ENCODE measurements around the gene GLIS2. TPM values are rescaled to one million over a fixed set of nuclear protein-coding genes. Genes with fewer than 3 reads are reported as not detected.
"Not testable (repeated sequence)": the region's sequence is repeated elsewhere in the genome, so short reads cannot be mapped to it uniquely, and the experiment has no call there.

Gene GLIS2
- total RNA-seq, 2 donors from 2014 or later = 1.3 to 1.7 TPM

DNA sequence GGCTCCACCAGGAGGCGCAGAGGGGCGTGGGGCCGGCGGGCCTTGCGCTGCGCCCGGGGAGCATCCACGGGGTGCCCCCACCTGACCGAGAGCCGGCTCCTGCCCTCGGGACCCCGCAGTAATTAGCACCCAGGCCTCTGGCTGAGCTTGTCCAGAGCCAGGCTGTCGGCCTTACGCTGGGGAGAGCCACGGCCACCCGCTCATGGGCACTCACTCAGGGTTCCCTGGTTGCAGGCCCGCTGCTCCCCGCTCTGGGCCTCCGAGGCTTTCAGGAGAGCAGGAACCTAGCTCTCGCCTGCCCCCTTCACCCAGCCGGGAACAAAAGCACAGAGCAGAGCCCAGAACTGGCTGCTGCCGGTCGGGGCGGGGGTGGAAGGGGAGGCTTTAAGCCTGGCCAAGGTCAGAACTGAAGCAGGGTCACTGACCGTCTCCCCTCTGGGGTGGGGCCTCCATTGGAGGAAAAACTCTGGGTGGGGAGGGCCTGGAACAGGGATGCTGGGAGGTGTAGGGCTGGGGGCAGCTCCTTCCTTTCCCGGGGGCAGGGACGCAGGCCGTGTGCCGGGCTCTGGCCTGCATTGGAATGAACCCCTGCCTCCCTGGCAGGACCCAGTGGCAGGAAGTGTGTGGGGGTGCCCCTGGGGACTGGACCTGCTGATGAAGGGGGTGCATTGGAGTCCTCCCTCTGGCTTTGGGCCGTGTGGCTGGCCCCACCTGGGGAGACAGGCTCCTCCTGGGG, 12.3 kb downstream of the GLIS2 start:
- ATAC-seq (replicated peaks in 1 of 2) (peak; percentile 71 to 75), DNase-seq (peak; percentile 64 to 67)
- Mint-ChIP-seq H3K4me3 (peak overlapping the region; percentile 57 to 73), H3K27me3 (ENCODE audit: low read depth) (no peaks in the 10 kb centered on the region), H3K36me3 (ENCODE audit: insufficient read depth in 2 of 2) (no peaks in the 10 kb centered on the region), H3K27ac (no peak overlapping the region), H3K4me1 (ENCODE audit: low read depth) (no peaks in the 10 kb centered on the region), H3K9me3 (no peaks in the 10 kb centered on the region)

DNA sequence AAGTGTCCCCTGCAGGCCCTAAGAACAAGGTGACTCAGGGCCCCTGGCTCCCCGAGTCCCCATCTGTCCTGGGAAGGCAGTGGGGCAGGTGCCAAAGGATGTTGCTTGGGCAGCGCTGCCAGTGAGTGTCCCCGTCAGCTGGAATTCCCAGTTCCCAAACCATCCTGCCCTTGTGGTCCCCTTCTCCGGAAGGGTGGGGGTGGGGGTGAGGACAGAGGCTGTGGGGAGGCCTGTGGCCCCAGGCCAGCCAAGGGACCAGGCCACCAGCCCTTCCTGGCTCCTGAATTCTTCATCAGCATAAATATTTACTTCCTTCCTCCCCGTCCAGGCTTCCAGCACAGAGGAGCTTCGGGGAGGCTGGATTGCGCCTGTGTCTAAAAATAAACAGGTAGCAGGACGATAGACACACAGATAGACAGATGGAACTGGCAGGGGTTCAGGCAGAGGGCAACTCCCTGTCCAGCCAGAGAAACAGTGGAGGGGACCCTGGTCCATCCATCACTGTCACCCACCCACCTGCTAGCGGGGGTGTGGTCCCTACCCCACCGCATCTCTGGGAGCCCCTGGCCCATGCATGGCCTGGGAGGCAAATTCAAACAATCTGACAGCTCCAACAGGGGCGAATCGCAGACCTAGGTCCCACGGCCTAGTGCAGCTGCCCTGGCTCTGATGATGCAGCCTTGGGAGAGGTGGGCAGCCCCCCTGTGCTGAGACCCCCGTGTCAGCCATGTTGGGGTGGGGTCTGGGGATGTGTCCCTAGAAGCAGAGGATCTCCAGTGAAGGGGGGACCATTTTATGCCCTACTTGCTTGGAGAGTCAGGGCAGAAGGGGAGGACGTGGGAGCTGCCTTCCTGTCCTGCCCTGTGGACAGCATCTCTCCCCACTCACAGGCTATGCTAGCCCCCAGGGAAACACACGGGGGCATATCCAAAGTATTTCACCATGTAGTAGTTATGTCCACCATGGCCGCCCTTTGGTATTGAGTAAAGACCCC, 13.2 kb downstream of the GLIS2 start:
- Mint-ChIP-seq H3K27ac (no peak overlapping the region), H3K4me3 (no peak overlapping the region), H3K4me1 (ENCODE audit: low read depth) (no peaks in the 10 kb centered on the region), H3K27me3 (ENCODE audit: low read depth) (no peaks in the 10 kb centered on the region), H3K36me3 (ENCODE audit: insufficient read depth in 2 of 2) (no peaks in the 10 kb centered on the region), H3K9me3 (no peaks in the 10 kb centered on the region)
- ATAC-seq (replicated peaks in 1 of 2) = no peak
- no peak for DNase-seq

- Mint-ChIP-seq H3K4me1 (ENCODE audit: low read depth) (no peaks in the 10 kb centered on the region), H3K4me3 (no peak overlapping the region), H3K9me3 (no peaks in the 10 kb centered on the region), H3K27me3 (ENCODE audit: low read depth) (no peaks in the 10 kb centered on the region), H3K27ac (no peak overlapping the region), H3K36me3 (ENCODE audit: insufficient read depth in 2 of 2) (no peaks in the 10 kb centered on the region)
- DNase-seq (peak; percentile 84 to 86), ATAC-seq (replicated peaks in 1 of 2) (peak; percentile 78 to 81)
These were observed 14.5 kb downstream of the GLIS2 start for GRCh38 chr16:4330277-4330874.

GRCh38 chr16:4332083-4332482, 16.2 kb downstream of the GLIS2 start:
- ATAC-seq (replicated peaks in 1 of 2) = no peak
- H3K27ac Mint-ChIP-seq = no peak overlapping the region

DNA sequence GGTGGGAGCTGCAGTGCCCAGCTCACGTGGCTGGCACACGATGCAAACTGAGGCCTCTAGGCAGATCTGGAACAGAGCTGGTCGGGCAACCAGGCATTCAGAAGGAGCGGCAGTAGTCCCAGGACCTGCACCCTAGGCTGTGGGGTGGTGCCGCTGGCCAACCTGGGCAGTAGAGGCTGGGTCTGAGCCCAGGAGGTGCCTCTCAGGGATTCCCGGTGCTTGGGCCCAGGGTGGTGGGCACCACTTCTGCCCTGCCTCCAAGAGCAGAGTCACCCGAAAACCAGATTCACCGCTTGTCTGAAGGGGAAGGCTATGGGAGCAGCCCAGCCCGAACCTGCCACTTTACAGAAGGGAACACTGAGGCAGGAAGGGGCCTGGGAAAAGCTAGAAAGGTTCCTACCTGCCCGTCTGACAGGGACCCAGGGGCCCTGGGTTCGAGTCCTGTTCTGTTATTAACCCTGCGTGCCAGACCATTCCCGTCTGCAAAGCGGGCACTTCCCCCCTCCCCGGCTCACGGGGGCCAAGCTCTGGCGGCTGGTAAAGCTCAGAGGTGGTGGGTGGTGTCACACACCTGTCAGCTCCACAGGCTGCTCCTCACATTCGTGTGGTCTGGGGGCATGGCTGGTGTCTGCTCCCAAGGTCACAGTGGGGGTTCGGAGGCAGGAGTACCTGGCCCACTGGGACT, 16.9 kb downstream of the GLIS2 start:
- Mint-ChIP-seq H3K27me3 (ENCODE audit: low read depth) (no peaks in the 10 kb centered on the region), H3K9me3 (no peaks in the 10 kb centered on the region), H3K36me3 (ENCODE audit: insufficient read depth in 2 of 2) (no peaks in the 10 kb centered on the region), H3K4me3 (no peak overlapping the region), H3K4me1 (ENCODE audit: low read depth) (no peaks in the 10 kb centered on the region), H3K27ac (no peak overlapping the region)
- no peak for ATAC-seq (replicated peaks in 1 of 2)
- DNase-seq = no peak

More at GRCh38 chr16:4332083-4332482, 16.2 kb downstream of the GLIS2 start:
- H3K27me3 Mint-ChIP-seq (ENCODE audit: low read depth) = no peaks in the 10 kb centered on the region
- no peak for DNase-seq
- H3K36me3 Mint-ChIP-seq (ENCODE audit: insufficient read depth in 2 of 2) = no peaks in the 10 kb centered on the region
- H3K9me3 Mint-ChIP-seq = no peaks in the 10 kb centered on the region
- no peak overlapping the region for H3K4me3 Mint-ChIP-seq
- H3K4me1 Mint-ChIP-seq (ENCODE audit: low read depth) = no peaks in the 10 kb centered on the region

- H3K4me1 Mint-ChIP-seq (ENCODE audit: low read depth) = no peaks in the 10 kb centered on the region
- ATAC-seq (replicated peaks in 1 of 2) (no peak), DNase-seq (no peak)
- H3K36me3 Mint-ChIP-seq (ENCODE audit: insufficient read depth in 2 of 2) = no peaks in the 10 kb centered on the region
- H3K27ac Mint-ChIP-seq = no peak overlapping the region
- no peak overlapping the region for H3K4me3 Mint-ChIP-seq
- no peaks in the 10 kb centered on the region for H3K9me3 Mint-ChIP-seq
- H3K27me3 Mint-ChIP-seq (ENCODE audit: low read depth) = no peaks in the 10 kb centered on the region
These were observed 17.4 kb downstream of the GLIS2 start for GRCh38 chr16:4333308-4333638.

DNA sequence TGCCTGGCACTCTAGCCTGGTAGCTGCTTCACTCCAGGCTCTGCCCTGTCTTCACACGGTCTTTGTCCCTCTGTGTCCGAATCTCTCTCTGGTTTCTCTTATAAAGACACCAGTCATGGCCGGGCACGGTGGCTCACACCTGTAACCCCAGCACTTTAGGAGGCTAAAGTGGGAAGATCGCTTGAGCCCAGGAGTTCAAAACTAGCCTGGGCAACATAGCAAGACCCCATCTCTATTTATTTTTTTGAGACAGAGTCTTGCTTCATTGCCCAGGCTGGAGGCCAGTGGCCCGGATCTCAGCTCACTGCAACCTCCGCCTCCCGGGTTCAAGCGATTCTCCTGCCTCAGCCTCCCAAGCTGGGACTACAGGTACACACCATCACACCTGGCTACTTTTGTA, 17.8 kb downstream of the GLIS2 start:
- H3K9me3 Mint-ChIP-seq; H3K27ac Mint-ChIP-seq; H3K36me3 Mint-ChIP-seq (ENCODE audit: insufficient read depth in 2 of 2); H3K27me3 Mint-ChIP-seq (ENCODE audit: low read depth); DNase-seq; ATAC-seq (replicated peaks in 1 of 2); H3K4me1 Mint-ChIP-seq (ENCODE audit: low read depth); H3K4me3 Mint-ChIP-seq: not testable (repeated sequence)

DNA sequence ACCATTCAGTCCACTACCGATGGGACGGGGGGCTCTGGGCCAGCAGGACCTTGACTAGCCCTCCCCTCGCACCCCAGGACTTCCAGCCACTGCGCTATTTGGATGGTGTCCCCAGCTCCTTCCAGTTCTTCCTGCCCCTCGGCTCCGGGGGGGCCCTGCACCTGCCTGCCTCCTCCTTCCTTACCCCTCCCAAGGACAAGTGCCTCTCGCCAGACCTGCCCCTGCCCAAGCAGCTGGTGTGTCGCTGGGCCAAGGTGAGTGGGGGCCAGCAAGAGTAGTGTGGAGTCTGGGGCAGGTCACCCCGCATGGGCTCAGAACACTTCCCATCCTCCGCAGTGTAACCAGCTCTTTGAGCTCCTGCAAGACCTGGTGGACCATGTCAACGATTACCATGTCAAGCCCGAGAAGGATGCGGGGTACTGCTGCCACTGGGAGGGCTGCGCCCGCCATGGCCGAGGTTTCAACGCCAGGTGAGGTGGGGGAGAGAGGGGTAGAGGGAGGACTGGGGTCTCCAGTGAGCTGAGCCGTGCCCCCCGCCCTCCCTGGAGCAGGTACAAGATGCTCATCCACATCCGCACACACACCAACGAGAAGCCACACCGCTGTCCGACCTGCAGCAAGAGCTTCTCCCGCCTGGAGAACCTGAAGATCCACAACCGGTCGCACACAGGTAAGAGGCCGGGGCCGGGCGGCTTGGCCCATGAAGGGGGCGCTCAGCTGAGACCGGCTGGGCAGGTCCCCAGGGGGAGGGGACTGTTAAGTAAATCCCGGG, 19.0 kb downstream of the GLIS2 start:
- Mint-ChIP-seq H3K4me1 (ENCODE audit: low read depth) (no peaks in the 10 kb centered on the region), H3K27me3 (ENCODE audit: low read depth) (no peaks in the 10 kb centered on the region), H3K36me3 (ENCODE audit: insufficient read depth in 2 of 2) (peaks cover 0 to 3% of the 10 kb centered on the region in 2 donors), H3K9me3 (no peaks in the 10 kb centered on the region), H3K4me3 (no peak overlapping the region), H3K27ac (no peak overlapping the region)
- ATAC-seq (replicated peaks in 1 of 2) (no peak), DNase-seq (no peak)

- no peaks in the 10 kb centered on the region for H3K4me1 Mint-ChIP-seq (ENCODE audit: low read depth)
- no peaks in the 10 kb centered on the region for H3K27me3 Mint-ChIP-seq (ENCODE audit: low read depth)
- H3K4me3 Mint-ChIP-seq = no peak overlapping the region
- H3K27ac Mint-ChIP-seq = no peak overlapping the region
- peaks cover 0 to 3% of the 10 kb centered on the region in 2 donors for H3K36me3 Mint-ChIP-seq (ENCODE audit: insufficient read depth in 2 of 2)
- no peaks in the 10 kb centered on the region for H3K9me3 Mint-ChIP-seq
- no peak for ATAC-seq (replicated peaks in 1 of 2)
- DNase-seq = no peak
These were observed 21.1 kb downstream of the GLIS2 start for GRCh38 chr16:4336701-4337539.

DNA sequence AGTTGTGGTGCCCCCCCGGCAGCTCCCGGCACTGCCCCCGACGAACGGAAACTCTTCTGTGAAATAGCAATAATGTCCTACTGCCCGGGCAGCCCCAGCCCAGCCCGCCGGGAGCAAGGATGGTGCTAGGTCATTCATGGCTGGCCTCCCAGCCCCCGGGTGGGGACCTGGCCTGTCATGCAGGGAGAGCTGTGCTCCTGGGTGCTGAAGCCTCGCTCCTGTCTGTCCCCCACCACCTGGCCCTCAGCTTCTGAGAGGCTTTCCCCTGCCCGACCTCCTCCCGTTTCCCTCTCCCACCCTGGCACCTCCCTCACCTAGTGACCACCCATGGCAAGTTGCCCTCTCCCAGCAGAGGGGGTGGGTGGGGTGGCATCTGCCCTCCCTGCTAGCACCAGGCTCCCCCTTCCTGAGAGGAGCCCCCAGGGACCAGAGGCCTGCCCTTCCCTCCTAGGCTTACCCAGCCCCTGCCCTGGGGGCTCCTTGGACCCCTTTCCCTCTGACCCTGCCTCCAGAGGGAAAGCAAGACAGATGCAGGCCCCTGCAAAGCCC, 21.7 kb downstream of the GLIS2 start:
- Mint-ChIP-seq H3K36me3 (ENCODE audit: insufficient read depth in 2 of 2) (peaks cover 0 to 3% of the 10 kb centered on the region in 2 donors), H3K27me3 (ENCODE audit: low read depth) (no peaks in the 10 kb centered on the region), H3K4me1 (ENCODE audit: low read depth) (no peaks in the 10 kb centered on the region), H3K27ac (no peak overlapping the region), H3K4me3 (no peak overlapping the region), H3K9me3 (no peaks in the 10 kb centered on the region)
- DNase-seq (no peak), ATAC-seq (replicated peaks in 1 of 2) (no peak)

DNA sequence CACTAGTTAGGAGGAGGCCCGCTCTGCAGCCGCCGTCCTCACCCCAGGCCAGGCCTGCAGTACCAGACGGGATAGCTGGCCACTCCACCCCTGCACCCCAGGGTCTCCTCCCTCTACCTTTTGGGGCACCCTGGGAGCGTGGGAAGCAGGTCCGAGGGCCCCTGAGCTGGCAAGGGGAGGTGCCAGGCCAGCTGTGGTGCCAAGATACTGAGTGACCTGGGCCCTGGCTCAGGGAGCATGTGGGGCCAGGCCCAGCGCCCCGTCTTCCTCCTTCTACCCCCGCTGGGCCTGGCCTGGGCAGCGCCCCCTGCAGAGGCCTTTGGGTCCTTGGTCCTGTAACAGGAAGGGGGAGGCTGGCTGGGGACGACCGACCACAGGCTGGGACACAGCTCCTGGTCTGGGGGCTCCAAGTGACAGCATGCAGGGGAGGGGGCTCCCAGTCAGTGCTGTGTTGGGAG, 22.3 kb downstream of the GLIS2 start:
- H3K27me3 Mint-ChIP-seq (ENCODE audit: low read depth) = no peaks in the 10 kb centered on the region
- ATAC-seq (replicated peaks in 1 of 2) (no peak), DNase-seq (no peak)
- H3K9me3 Mint-ChIP-seq = no peaks in the 10 kb centered on the region
- peaks cover 0 to 3% of the 10 kb centered on the region in 2 donors for H3K36me3 Mint-ChIP-seq (ENCODE audit: insufficient read depth in 2 of 2)
- no peak overlapping the region for H3K4me3 Mint-ChIP-seq
- H3K4me1 Mint-ChIP-seq (ENCODE audit: low read depth) = no peaks in the 10 kb centered on the region
- no peak overlapping the region for H3K27ac Mint-ChIP-seq

Measured in activated T-cell treated with anti-CD3 and anti-CD28 coated beads, Interleukin-2, amount 50 U/mL, for 72 hours (primary cell).